ENCODE data around the gene ANKDD1B. TPM values are rescaled to one million over a fixed set of nuclear protein-coding genes. Genes with fewer than 3 reads are reported as not detected.
"Not testable (repeated sequence)": the region's sequence is repeated elsewhere in the genome, so short reads cannot be mapped to it uniquely, and the experiment has no call there.

Gene ANKDD1B
- total RNA-seq (2014; rRNA removed; shearing (Covaris generic)) = 0.44 and 2.7 TPM in 2 replicates

GRCh38 chr5:75611311-75612225 is at the start of gene ANKDD1B:
TSS of gene ANKDD1B (plus strand) at chr5:75611453. CDS start at chr5:75611635, 182 bp downstream.
- peak; percentile 68 for DNase-seq (ENCODE audit: low spot score)

DNA sequence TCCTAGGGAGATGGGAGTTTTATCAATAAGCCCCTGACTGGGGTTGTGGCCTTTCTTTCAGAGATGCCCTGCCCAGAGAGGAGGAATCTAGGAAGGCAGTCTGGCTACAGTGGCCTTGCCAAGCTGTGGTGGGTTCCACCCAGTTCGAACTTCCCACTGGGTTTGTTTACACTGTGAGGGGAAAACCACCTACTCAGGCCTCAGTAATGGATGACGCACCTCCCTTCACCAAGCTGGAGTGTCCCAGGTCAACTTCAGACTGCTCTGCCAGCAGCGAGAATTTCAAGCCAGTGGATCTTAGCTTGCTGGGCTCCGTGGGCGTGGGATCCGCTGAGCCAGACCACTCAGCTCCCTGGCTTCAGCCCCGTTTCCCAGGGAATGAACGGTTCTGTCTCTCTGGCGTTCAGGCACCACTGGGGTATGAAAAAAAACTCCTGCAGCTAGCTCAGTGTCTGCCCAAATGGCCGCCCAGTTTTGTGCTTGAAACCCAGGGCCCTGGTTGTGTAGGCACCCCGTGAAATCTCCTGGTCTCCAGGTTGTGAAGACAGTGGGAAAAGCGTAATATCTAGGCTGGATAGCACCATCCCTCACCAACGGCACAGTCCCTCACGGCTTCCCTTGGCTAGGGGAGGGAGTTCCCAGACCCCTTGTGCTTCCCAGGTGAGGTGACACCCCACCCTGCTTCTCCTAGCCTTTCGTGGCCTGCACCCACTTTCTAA is 45.1 kb upstream of the ANKDD1B start:
- peak; percentile 70 for DNase-seq (ENCODE audit: low spot score)

GRCh38 chr5:75566710-75567309 is 44.4 kb upstream of the ANKDD1B start:
- peak; percentile 73 for DNase-seq (ENCODE audit: low spot score)

- peak; percentile 42 for DNase-seq (ENCODE audit: low spot score)
Measured at GRCh38 chr5:75567710-75568109, 43.5 kb upstream of the ANKDD1B start.

GRCh38 chr5:75568202-75568601 is 43.1 kb upstream of the ANKDD1B start:
- no peak for DNase-seq (ENCODE audit: low spot score)

DNA sequence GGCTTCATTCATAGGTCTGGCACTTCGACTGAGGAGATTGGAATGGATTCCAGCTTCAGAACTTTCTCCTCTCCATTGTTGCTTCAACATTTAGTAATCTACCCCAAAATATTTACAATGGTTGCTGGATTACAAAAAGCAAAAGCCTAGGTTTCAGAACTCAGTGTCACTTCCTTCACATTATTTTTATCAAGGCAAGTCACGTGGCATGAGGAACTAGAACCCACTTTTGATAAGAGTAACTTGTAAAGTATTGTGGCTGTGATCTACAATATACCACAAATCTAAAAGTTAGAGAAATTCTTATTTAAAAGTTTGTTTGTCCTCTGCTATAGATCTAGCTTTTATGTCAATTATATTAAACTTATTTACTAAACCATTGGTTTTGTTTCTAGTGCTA is 39.7 kb upstream of the ANKDD1B start:
- no peak for DNase-seq (ENCODE audit: low spot score)

- DNase-seq (ENCODE audit: low spot score) = no peak
Measured at GRCh38 chr5:75574791-75575190, 36.5 kb upstream of the ANKDD1B start.

- not testable (repeated sequence) for DNase-seq (ENCODE audit: low spot score)
Measured at GRCh38 chr5:75578280-75578679, 33.0 kb upstream of the ANKDD1B start.

- DNase-seq (ENCODE audit: low spot score) = peak; percentile 48
Measured at GRCh38 chr5:75584641-75585040, 26.6 kb upstream of the ANKDD1B start.

- no peak for DNase-seq (ENCODE audit: low spot score)
Measured at GRCh38 chr5:75588666-75589065, 22.6 kb upstream of the ANKDD1B start.

GRCh38 chr5:75600535-75600934 is 10.7 kb upstream of the ANKDD1B start:
- DNase-seq (ENCODE audit: low spot score) = no peak

GRCh38 chr5:75601567-75601966 is 9.7 kb upstream of the ANKDD1B start:
- no peak for DNase-seq (ENCODE audit: low spot score)

GRCh38 chr5:75601996-75602395 is 9.3 kb upstream of the ANKDD1B start:
- DNase-seq (ENCODE audit: low spot score) = no peak

- DNase-seq (ENCODE audit: low spot score) = no peak
Measured at GRCh38 chr5:75603371-75603770, 7.9 kb upstream of the ANKDD1B start.

DNA sequence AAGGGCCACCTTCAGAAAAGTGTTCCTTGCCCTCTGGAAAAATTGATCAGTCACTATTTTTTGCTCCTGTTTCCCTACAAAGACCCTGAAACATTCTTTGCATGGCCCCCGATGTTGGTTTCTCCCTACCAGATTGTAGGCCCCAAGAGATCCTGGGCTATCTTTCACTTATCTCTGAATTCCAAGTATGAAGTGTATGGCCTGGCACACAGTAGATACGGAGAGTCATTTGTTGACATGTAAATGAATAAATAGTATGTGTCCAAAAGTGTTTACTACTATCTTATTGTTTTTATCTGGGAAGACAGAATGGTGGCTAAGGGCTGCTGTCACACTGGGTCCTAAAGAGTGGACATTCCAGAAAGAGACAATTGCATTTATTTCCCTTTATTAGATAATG is 7.4 kb upstream of the ANKDD1B start:
- no peak for DNase-seq (ENCODE audit: low spot score)

- DNase-seq (ENCODE audit: low spot score) = not testable (repeated sequence)
Measured at GRCh38 chr5:75607341-75607740, 3.9 kb upstream of the ANKDD1B start.

- no peak for DNase-seq (ENCODE audit: low spot score)
Measured at GRCh38 chr5:75608870-75609269, 2.4 kb upstream of the ANKDD1B start.

GRCh38 chr5:75610201-75610600 is 1.1 kb upstream of the ANKDD1B start:
- DNase-seq (ENCODE audit: low spot score) = no peak

- DNase-seq (ENCODE audit: low spot score) = peak; percentile 40
Measured at GRCh38 chr5:75610859-75611310, 368 bp upstream of the ANKDD1B start.

DNA sequence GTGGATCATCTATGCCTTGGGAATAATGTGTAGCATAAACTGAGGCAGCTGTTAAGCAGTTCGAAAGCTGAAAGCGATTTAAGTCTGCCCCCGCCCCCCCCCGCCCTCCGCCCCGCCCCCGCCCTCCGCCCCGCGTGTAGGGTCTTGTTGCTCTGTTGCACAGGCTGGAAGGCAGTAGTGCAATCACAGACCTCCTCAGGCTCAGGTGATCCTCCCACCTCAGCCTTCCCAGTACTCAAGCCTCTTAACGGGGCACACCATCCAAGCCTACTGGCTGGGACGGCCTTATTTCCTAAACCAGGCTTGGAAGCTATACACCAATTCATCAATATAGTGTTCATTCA is 945 bp downstream of the ANKDD1B start:
- no peak for DNase-seq (ENCODE audit: low spot score)

DNA sequence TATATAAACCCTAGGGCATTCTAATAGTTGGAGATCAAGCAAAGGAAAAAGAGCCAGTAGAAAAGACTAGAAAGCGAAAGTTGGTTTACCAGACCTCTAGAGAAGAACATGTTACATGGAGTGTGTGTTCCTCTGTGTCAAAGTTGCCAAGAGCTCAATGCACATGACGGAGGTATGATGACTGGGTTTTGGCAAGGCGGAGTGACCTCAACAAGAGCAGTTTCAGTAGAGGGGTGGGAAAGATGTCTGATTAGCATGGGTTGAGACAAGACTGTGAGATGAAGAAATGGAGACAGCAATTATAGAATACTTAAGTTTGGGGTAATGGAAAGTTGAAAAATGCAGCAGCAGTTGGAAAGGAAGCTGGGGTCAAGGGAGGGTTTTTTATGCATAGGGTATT is 1.6 kb downstream of the ANKDD1B start:
- DNase-seq (ENCODE audit: low spot score) = no peak

DNA sequence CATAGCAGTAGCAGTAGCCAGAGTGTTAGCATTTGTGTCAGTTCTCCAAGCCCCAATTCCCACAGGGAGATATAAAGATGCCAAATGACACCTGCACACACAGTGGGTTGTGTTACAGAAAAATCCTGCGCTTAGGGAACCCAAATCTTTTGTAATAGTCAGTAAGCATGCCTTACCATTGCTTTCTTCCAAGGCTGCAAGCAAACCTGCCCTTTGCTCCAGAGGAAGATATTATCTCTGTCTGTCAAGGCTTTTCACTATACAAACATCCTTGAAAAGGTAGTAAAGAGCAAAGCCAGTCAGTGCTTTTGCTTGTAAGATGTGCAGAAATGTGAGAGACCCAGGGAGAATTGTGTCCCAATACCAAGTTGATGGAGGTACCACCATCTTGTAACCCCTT is 2.9 kb downstream of the ANKDD1B start:
- DNase-seq (ENCODE audit: low spot score) = no peak

All from HT-29 (cell line).